OCI-M2 (cell line): ENCODE measurements around the gene SYMPK.
A peak's percentile ranks its signal among the peaks of the same experiment; 100 is the strongest.

Experiments used
- DNase-seq: peaks from one replicate; lab custom pipeline; 2025; ENCODE audit not compliant: unreplicated experiment; lab: John Stamatoyannopoulos, UW

Gene SYMPK

GRCh38 chr19:45768655-45768983, 94.3 kb downstream of the SYMPK start:
- no peak for DNase-seq

- DNase-seq = no peak
Measured at GRCh38 chr19:45767881-45768654, 94.9 kb downstream of the SYMPK start.

GRCh38 chr19:45767410-45767880, 95.5 kb downstream of the SYMPK start:
- DNase-seq = peak; percentile 54

- no peak for DNase-seq
Measured at GRCh38 chr19:45766869-45767346, 96.0 kb downstream of the SYMPK start.

- DNase-seq = no peak
Measured at GRCh38 chr19:45766296-45766868, 96.6 kb downstream of the SYMPK start.

GRCh38 chr19:45765702-45766295, 97.1 kb downstream of the SYMPK start:
- DNase-seq = no peak
